Measurements from ENCODE around the gene TTBK1. TPM values are rescaled to one million over a fixed set of nuclear protein-coding genes. Genes with fewer than 3 reads are reported as not detected.
A peak's percentile ranks its signal among the peaks of the same experiment; 100 is the strongest.

Gene TTBK1
- total and polyA plus RNA-seq, 8 donors = 0.08 to 0.57 (median 0.16) TPM

GRCh38 chr6:43331470-43331869, 88.2 kb downstream of the TTBK1 start:
- 82 to 86% methylated on average over 1 of the region's 1 CpG for WGBS, 2 donors
- intact Hi-C loops (cut with DNase I) = no loop called here

GRCh38 chr6:43331891-43332290, 88.6 kb downstream of the TTBK1 start:
- FAIRE-seq = no peak
- Histone ChIP-seq H3K27me3 (no peaks in the 10 kb centered on the region), H3K9me3 (no peaks in the 10 kb centered on the region), H3K27ac (no peak overlapping the region), H3K4me3 (no peak overlapping the region), H3K36me3 (no peaks in the 10 kb centered on the region), H3K4me1 (peaks cover 0 to 21% (median 4%) of the 10 kb centered on the region in 3 donors)
- TF ChIP-seq CTCF (IDR thresholded peaks at IDR 0.05) = no peak
- 79 to 84% methylated on average over 4 of the region's 4 CpGs for WGBS, 2 donors
- ATAC-seq = no peak
- DNase-seq = no peak
- intact Hi-C loops (cut with DNase I) = no loop called here

More at GRCh38 chr6:43331470-43331869, 88.2 kb downstream of the TTBK1 start:
- no peak for FAIRE-seq
- Histone ChIP-seq H3K36me3 (no peaks in the 10 kb centered on the region), H3K4me3 (no peak overlapping the region), H3K4me1 (peaks cover 0 to 21% (median 4%) of the 10 kb centered on the region in 3 donors), H3K27me3 (no peaks in the 10 kb centered on the region), H3K27ac (no peak overlapping the region), H3K9me3 (no peaks in the 10 kb centered on the region)
- DNase-seq = no peak
- no peak for ATAC-seq
- TF ChIP-seq CTCF (IDR thresholded peaks at IDR 0.05) = no peak

- Histone ChIP-seq H3K4me1 (peaks cover 0 to 21% (median 4%) of the 10 kb centered on the region in 3 donors), H3K9me3 (no peaks in the 10 kb centered on the region), H3K27me3 (no peaks in the 10 kb centered on the region), H3K4me3 (no peak overlapping the region), H3K27ac (peak overlapping the region in 1 of 4 donors; percentile 53), H3K36me3 (peaks cover 0 to 10% (median 7%) of the 10 kb centered on the region in 3 donors)
- 32 to 35% methylated on average over 2 of the region's 2 CpGs for WGBS, 2 donors
- DNase-seq (no peak), FAIRE-seq (peak; percentile 85), ATAC-seq (peak; percentile 69 to 80 (median 77))
- intact Hi-C loops (cut with DNase I) = no loop called here
- peak in 2 of 4 donors; percentile 13 to 17 for TF ChIP-seq CTCF (IDR thresholded peaks at IDR 0.05)
Measured at GRCh38 chr6:43334466-43335095, 91.3 kb downstream of the TTBK1 start.

GRCh38 chr6:43335469-43335868, 92.2 kb downstream of the TTBK1 start:
- H3K4me3 ChIP-seq = no peak overlapping the region
- whole genome bisulfite sequencing, 2 donors = 41 to 53% methylated on average over 3 of the region's 3 CpGs
- H3K27ac ChIP-seq = peak overlapping the region in 2 of 4 donors; percentile 51 to 53
- DNase-seq (peak in 1 of 6 donors; percentile 23), ATAC-seq (peak; percentile 73 to 93 (median 92)), FAIRE-seq (no peak)
- intact Hi-C loops (cut with DNase I) = no loop called here
- H3K9me3 ChIP-seq = no peaks in the 10 kb centered on the region
- H3K4me1 ChIP-seq = peaks cover 0 to 21% (median 4%) of the 10 kb centered on the region in 3 donors
- H3K27me3 ChIP-seq = no peaks in the 10 kb centered on the region
- no peak for TF ChIP-seq CTCF (IDR thresholded peaks at IDR 0.05)
- peaks cover 0 to 18% (median 15%) of the 10 kb centered on the region in 3 donors for H3K36me3 ChIP-seq

- Histone ChIP-seq H3K4me1 (peaks cover 0 to 21% (median 4%) of the 10 kb centered on the region in 3 donors), H3K9me3 (no peaks in the 10 kb centered on the region), H3K4me3 (no peak overlapping the region), H3K27me3 (no peaks in the 10 kb centered on the region), H3K27ac (peak overlapping the region in 1 of 4 donors; percentile 51), H3K36me3 (peaks cover 0 to 26% (median 19%) of the 10 kb centered on the region in 3 donors)
- ATAC-seq = no peak
- WGBS, 2 donors = 75 to 80% methylated on average over 3 of the region's 3 CpGs
- no peak for DNase-seq
- intact Hi-C loops (cut with DNase I) = no loop called here
- no peak for FAIRE-seq
- TF ChIP-seq CTCF (IDR thresholded peaks at IDR 0.05) = no peak
Measured at GRCh38 chr6:43336382-43336781, 93.1 kb downstream of the TTBK1 start.

All from pancreas (tissue), 10 donors.